ENCODE data around the gene NAV1. TPM values are rescaled to one million over a fixed set of nuclear protein-coding genes. Genes with fewer than 3 reads are reported as not detected.
A peak's percentile ranks its signal among the peaks of the same experiment; 100 is the strongest.

The NAV1 gene
- total RNA-seq, 2 donors from 2014 or later: 16.3 to 32.1 TPM

DNA sequence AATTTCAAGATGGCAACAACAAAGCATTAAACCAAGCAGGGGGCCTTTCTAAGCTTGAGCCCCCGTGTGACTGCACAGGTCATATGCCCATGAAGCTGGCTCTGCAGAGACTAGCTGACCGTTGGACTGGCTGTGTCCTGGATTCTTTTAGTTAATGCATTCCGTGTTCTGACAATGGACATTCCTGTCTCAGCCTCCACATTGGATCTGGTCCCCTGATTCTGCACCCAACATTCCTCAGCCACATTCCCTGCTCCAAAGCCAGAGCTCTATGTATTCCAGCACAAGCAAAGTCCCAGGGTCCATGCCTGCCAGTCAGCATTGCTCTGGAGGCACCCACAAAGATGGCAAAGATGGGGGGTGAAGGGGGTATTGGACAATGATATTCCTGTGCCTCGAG, 5.1 kb upstream of the NAV1 start:
- H3K27ac ChIP-seq: no peak overlapping the region
- no peaks in the 10 kb centered on the region for H3K36me3 ChIP-seq
- H3K27me3 ChIP-seq: no peaks in the 10 kb centered on the region
- DNase-seq (ENCODE audit: low spot score): no peak
- peaks cover 0 to 59% of the 10 kb centered on the region in 2 donors for H3K4me1 ChIP-seq
- TF ChIP-seq CTCF (IDR thresholded peaks at IDR 0.05): no peak
- no peak overlapping the region for H3K4me3 ChIP-seq
- no peaks in the 10 kb centered on the region for H3K9me3 ChIP-seq

DNA sequence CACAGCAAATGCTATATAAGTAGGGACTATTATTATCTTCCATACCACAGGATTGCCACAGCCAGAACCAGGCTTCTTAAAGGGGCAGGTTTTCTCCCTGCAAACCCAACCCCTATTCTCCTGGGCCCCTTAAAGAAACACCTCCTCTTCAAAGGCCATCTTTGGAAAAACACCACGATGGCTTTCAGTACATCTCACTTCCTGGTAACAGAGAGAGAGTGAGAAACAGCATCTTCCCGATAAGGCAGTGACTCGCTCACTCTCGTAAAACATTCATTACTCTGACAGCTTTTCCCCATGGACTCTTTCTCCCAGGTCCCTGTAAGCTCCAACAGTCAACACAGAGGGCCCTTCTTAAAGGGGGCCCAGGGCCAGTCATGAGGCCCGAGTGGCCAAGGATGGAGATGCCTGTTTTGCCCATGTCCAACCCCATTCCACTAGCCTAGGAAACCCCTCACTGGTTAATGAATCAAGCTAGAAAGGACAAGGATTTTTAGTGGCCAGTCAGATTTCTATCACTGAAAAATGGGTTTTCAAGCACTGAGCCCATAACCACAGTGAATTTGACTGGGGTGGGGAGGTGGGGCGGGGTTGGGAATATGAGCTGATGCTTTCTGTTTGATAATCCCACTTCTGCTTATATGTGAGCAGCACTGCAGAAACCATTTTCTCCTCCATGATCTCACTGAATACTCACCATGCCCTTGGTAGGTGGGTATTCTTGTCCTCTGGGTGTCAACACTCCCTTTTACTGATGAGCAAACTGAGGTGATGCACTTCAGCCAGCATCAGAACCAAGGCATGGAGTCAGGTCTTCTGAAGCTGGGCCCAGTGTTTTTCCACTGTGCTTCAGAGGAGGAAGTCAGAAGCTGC, 3.6 kb upstream of the NAV1 start:
- peak; percentile 83 for DNase-seq (ENCODE audit: low spot score)
- Histone ChIP-seq H3K4me3 (no peak overlapping the region), H3K4me1 (peaks cover 0 to 70% of the 10 kb centered on the region in 2 donors)

DNA sequence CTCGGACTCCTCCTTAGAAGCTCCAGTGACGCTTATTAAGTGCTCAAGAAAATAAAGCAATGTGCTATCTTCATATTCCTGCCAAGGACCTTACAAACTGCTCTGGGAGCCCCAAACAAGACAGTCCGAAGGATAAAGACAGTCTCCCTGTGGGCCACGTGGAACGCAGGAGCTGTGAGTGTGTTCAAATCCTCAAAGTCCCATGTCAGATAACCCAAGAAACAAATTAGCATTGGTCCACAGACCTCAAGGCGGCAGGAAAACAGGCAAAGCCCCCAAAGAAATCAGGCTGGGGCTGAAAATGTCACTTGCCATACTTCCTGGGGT, 3.0 kb upstream of the NAV1 start:
- no peak for TF ChIP-seq CTCF (IDR thresholded peaks at IDR 0.05)
- no peak overlapping the region for H3K4me3 ChIP-seq
- H3K27ac ChIP-seq: peak overlapping the region; percentile 74 to 76
- H3K4me1 ChIP-seq: peaks cover 0 to 71% of the 10 kb centered on the region in 2 donors
- H3K9me3 ChIP-seq: no peaks in the 10 kb centered on the region
- no peaks in the 10 kb centered on the region for H3K36me3 ChIP-seq
- H3K27me3 ChIP-seq: no peaks in the 10 kb centered on the region
- DNase-seq (ENCODE audit: low spot score): no peak

More for the DNA sequence above, 3.6 kb upstream of the NAV1 start:
- H3K27ac ChIP-seq: peak overlapping the region; percentile 74 to 76
- TF ChIP-seq CTCF (IDR thresholded peaks at IDR 0.05): no peak
- no peaks in the 10 kb centered on the region for H3K9me3 ChIP-seq
- H3K36me3 ChIP-seq: no peaks in the 10 kb centered on the region
- no peaks in the 10 kb centered on the region for H3K27me3 ChIP-seq

- Histone ChIP-seq H3K27me3 (no peaks in the 10 kb centered on the region), H3K27ac (peak overlapping the region; percentile 74 to 76), H3K9me3 (no peaks in the 10 kb centered on the region), H3K4me1 (peaks cover 0 to 71% of the 10 kb centered on the region in 2 donors), H3K36me3 (no peaks in the 10 kb centered on the region), H3K4me3 (no peak overlapping the region)
- TF ChIP-seq CTCF (IDR thresholded peaks at IDR 0.05): no peak
- peak; percentile 93 for DNase-seq (ENCODE audit: low spot score)
Observed at GRCh38 chr1:201536558-201536957, 2.4 kb upstream of the NAV1 start.

DNA sequence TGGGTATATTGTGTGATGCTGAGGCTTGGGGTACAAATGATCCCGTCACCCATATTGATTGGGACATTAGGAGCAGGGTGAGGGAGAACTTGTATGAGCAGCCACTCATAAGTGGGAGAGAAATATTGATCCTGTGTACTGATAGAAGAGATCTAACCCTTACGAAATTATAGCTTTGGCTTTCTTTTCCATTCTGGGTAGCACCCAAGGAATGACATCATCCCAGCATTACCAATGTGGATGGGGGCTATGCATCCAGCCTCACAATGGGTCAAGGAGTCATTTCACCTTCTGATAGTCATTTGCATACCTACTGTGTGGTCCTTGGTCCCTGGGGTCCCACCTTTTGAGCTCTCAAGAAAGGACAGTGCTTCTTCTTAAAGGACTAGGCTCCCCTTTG, 1.9 kb upstream of the NAV1 start:
- no peak for DNase-seq (ENCODE audit: low spot score)
- Histone ChIP-seq H3K36me3 (no peaks in the 10 kb centered on the region), H3K27ac (peak overlapping the region; percentile 74 to 76), H3K9me3 (no peaks in the 10 kb centered on the region), H3K4me3 (no peak overlapping the region), H3K27me3 (no peaks in the 10 kb centered on the region), H3K4me1 (peaks cover 0 to 71% of the 10 kb centered on the region in 2 donors)
- TF ChIP-seq CTCF (IDR thresholded peaks at IDR 0.05): no peak

Measured in right atrium auricular region (tissue), 2 donors.